GM21423 (cell line): Measurements from ENCODE around the gene LIN28B.
A peak's percentile ranks its signal among the peaks of the same experiment; 100 is the strongest.
"Not testable (repeated sequence)": the region's sequence is repeated elsewhere in the genome, so short reads cannot be mapped to it uniquely, and the experiment has no call there.

Experiments
- ATAC-seq: cut with Tn5 transposase; IDR thresholded peaks from one replicate; pipeline ENCODE4 v1.9.1; 2021; ENCODE audit warnings: mild to moderate bottlenecking, moderate library complexity; ENCODE audit not compliant: unreplicated experiment

The LIN28B gene

DNA sequence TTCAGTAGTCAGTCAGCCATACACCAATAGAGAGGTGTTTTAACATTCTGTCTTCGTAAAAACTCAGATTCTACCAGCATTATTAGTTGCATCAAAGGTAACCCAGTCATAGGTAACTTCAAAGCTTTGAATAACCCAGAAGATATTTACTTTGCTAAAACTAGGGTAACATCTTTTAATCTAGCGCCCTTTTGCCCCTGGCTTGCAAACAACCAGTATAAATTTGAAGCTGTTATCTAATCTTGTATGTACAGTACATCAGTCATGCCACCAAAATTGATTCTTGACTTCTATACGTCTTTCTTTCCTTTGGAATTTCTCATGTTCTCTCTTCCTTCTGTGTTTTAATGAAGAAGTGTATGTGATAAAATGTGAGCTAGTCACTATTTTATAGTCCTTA is 109.3 kb downstream of the LIN28B start:
- ATAC-seq = no peak

DNA sequence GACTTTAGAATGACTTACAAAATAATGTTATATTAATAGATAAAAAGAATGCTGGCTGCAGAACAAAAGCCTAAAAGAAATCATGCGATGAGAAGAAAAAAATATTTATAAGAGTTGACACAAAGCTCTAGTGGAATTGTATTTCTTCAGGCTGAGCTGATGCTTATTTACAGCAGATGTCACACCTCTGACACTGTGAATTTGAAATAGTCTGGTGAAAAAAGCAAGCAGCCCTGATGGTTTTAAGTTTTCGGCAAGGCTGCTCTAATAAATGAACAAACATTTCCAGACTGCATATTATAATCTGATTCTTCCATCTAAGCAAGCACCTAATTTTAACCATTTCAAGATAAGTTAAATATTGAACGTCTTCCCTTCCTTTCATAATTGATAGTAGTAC is 109.9 kb downstream of the LIN28B start:
- ATAC-seq = no peak

DNA sequence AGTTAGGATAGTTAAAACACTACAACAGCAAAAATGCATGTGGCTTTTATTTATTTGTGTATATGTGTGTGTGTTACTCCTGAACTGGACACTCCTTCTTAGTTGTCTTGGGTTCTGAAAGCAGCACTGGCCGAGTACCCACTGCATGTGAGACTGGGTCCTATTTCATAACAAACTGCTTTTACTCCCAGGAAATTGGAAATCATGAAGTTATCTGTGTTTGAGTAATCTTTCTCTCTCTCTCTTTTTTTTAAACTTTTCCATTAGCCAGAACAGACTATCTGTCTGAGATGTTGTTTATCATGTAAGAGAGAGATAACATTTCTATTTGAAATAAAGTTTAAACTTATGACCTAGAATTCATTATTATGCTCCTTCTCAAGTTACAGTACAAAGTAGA is 110.4 kb downstream of the LIN28B start:
- no peak for ATAC-seq

DNA sequence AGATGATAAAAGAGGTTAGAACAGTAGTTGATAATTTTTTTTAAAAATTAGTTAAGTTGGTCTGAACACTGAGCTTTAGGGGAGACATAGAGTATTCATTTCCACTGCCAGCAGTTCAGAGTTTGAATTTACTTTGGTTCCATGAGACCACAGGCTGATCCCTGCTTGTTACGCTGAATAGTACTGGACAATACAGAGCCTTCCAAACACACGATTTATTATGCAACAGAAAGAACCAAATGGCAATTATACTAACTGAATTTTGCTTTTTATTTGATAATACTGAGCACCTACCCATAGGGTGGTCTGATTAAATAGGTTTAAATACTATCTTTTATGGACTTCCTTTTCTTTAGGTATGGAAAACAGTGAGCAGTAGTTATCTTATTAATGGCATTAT is 111.5 kb downstream of the LIN28B start:
- no peak for ATAC-seq

- no peak for ATAC-seq
Observed at GRCh38 chr6:105069821-105070445, 113.0 kb downstream of the LIN28B start.

GRCh38 chr6:105072798-105073199 is 115.9 kb downstream of the LIN28B start:
- ATAC-seq = no peak

- no peak for ATAC-seq
Observed at GRCh38 chr6:105075210-105075609, 118.3 kb downstream of the LIN28B start.

DNA sequence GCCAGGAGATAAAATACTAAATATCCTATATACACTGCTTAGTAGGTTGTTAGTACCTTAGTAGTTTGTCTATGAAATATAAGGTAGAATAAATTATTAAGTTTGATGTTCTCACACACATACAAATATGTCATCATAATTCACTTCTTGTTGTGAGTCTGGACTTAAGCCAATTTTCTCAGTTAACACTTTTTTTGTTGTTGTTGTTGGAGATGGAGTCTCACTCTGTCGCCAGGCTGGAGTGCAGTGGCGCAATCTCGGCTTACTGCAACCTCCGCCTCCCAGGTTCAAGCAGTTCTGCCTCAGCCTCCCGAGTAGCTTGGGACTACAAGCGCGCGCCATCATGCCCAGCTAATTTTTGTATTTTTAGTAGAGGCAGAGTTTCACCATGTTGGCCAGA is 119.5 kb downstream of the LIN28B start:
- not testable (repeated sequence) for ATAC-seq

GRCh38 chr6:105077596-105078385 is 120.9 kb downstream of the LIN28B start:
- ATAC-seq = no peak

GRCh38 chr6:105078386-105078708 is 121.4 kb downstream of the LIN28B start:
- no peak for ATAC-seq

DNA sequence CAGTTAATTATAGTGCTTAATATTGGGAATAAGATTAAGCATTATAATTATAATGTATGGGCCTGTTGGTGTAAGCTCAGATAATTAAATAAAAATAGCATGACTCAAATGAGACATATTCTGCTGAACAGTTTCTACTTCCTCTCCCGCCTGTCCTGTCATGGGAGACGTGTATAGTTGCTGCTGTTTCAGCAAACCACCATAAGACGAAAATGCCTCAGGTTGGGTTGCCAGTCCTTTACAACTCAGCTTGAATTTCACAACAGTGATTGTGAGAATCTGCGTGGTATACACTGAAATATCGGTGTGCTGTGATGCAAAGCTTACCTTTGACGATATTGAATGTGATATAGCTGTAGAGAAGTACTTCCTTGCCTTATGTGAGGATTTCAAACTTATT is 123.4 kb downstream of the LIN28B start:
- no peak for ATAC-seq

DNA sequence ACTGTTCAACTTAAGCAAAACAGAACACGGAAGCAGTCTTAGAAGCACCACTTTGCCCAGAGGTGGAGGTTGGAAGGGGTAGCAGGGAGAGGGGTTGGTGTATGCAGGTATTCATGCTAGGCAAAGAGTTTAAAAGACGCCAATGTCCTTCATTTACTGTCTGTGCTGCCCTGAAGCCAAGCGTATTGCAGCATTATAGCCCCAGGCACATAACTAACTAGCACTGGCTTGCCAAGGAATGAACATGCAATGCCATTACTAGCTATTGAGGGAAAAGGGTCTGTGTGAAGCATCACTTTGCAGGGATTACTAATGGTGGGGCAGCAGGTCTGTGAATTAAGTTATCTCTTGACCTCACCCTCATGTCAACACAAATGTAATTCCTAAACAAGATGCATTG is 124.8 kb downstream of the LIN28B start:
- not testable (repeated sequence) for ATAC-seq

DNA sequence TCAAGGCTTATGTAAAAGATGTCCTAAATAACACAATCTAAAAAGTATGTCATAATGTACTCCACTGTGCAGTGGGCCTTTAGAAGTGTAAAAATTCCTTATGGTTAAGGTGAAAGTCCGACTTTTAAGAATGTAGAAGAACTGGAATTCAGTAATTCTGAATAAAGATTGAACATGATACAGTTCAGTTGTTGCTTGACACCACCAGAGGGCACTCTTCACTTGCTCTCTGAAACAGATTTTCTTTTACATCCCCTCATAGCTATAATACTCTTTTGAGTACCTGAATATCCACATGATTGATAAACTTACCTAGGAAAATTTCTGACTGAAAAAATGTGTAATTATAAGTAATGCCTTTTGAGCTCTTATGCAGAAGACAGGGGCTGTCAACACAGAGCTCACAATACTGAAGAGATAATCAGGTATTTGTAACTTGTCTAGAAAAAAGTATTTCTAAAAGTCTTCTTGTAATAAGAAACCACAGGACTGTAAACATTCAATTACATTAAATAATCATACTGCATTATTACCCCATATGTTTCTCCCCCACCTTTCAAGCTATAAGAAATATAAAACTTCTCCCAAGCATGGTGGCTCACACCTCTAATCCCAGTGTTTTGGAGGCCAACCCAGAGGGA is 130.8 kb downstream of the LIN28B start:
- ATAC-seq = peak; percentile 73

- no peak for ATAC-seq
Observed at GRCh38 chr6:105091140-105091829, 134.4 kb downstream of the LIN28B start.

- no peak for ATAC-seq
Observed at GRCh38 chr6:105094133-105094640, 137.3 kb downstream of the LIN28B start.

GRCh38 chr6:105095139-105095538 is 138.2 kb downstream of the LIN28B start:
- no peak for ATAC-seq

- ATAC-seq = no peak
Observed at GRCh38 chr6:105097288-105097687, 140.4 kb downstream of the LIN28B start.

DNA sequence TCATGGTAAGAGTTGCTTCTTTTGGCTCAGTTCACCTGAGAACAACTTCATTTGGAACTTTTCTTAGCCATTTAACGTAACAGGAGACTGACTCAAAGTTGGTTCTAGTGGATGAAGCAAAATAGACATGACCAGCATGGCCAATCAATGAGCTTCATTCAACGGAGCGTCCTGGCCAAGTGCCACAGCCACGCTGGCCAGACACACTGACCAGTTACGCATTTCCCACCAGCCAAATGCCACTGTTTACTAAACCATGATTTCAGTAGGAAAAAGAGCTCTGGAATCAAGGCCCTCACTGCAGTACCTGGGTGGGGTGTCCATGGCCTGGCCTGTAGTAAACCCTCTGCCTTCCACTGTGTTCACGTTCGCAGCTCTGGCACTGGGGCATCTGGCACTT is 142.5 kb downstream of the LIN28B start:
- no peak for ATAC-seq

DNA sequence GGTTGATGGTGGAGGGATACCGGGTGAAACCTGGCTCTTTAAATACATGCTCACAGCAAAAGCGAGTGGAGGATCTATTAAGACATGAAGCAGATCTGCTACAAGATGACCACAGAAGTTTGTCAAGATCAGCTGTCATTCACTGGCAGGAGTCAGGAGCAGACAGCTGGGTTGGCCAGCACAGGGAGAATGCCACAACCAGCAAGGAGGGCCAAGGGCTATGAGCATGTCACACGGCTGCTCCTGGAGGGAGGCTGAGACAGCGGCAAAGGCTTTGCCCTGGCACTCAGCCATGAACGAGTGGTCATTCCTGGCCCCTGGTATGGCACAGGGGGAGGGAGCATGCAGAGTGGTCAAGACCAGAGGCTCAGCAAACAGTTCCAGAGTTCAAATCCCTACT is 145.3 kb downstream of the LIN28B start:
- ATAC-seq = no peak

DNA sequence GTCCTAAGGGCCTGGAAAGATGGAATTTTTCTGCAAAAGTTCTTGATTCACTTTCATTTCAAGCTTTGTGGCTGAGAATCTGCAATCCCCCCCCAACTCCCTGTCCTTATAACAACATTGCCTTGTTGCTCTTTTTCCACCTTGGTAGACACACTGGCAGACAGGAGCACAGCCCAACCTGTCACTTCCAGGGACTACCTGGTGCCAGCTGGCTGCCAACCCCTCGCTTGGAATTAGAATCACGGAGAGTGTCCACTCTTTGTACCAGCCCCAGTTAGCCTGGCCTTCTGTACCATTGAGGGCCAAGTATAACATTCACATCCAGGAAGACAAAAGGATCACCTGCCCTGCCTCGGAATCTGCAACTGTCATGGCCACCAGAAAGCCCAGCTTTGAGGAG is 148.2 kb downstream of the LIN28B start:
- ATAC-seq = no peak

GRCh38 chr6:105106260-105106659 is 149.4 kb downstream of the LIN28B start:
- no peak for ATAC-seq
